ENCODE results near the gene C2CD4D.
"Not testable (repeated sequence)": the region's sequence is repeated elsewhere in the genome, so short reads cannot be mapped to it uniquely, and the experiment has no call there.

The C2CD4D gene

DNA sequence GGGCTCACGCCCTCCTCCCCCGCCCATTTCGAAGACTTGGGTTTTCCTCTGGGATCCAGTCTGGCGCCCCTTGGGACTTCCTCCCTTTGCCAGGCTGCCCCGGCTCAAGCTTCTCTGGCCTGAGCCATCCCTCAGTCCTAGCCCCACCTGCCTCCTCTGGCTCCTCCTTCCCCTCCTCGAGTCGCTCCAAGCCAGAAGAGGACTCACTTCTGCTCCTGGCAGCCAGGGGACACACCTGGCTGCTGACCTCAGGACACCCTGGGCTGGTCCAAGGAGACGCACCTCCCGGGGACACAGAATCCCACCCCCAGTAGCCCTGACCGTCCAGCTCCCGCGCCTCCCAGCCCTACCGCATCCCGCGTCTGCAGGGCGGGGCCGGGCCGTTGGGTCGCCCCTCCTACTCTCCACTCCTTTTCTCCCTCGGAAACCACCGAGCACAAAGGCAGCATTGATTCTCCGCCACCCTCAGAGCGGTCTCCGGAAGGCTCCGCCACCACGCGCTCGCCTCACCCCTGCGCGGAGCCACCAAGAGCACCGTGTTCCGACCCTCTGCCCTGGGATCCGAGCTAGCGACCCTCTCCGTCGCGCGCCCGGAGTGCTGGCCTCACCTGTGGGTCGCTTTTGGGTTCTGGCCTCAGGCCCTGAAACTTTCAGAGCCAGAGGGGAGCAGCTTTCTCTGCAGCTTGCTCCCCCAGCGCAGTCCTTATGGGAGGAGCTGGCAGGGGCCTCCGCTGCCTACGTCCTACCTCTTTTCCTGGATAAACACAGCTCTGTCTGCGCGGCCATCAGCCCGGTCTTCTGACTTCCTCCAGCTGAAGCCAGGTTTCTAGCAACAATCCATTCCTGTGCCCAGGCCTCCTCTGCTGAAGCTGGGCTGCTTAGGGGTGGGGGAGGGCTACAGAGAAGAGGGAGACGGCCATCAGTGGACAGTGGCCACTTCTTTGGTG lies at the start of gene C2CD4D:
Gene C2CD4D, minus strand, starts transcription at position 364 of the 947 bp plus-strand sequence. CDS start 831 bp downstream, outside the sequence.
- no peak for DNase-seq

DNA sequence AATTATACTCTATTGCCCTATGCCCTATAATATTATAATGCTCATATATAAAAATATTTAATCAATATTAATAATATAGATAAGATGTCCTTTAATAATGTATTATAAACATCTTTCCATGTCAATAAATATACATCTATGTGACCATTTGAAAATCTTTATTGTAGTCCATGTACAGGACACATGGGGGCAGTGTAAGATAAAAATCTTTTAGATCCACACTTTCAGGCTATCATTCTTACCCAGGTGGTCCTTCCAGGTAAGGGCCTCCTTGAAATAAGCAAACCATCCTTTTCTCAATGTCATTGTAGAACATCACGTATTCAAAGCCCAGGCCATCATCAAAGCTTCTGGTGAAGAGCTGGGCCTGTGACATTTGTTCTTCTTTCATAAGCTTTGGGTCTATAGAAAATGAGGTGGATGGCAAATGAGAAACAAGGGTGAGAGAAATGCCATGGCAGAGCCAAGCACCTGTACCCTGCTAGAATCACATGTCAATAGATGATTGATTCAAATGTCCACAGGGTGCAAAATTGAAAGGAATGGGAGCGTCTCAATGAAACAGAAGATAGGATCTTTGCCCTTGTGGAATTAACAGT lies 49.5 kb upstream of the C2CD4D start:
- DNase-seq: peak; percentile 32

DNA sequence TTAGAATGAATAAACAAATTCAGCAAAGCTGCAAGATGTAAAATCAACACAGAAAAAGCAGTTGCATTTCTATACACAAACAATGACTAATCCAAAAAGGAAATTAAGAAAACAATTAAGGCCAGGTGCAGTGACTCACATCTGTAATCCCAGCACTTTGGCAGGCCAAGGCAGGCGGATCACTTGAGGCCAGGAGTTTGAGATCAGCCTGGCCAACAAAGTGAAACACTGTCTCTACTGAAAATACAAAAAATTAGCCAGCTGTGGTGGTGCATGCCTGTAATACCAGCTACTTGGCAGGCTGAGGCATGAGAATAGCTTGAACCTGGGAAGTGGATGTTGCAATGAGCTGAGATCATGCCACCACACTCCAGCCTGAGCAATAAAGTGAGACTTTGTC lies 47.4 kb upstream of the C2CD4D start:
- peak; percentile 59 for DNase-seq

DNA sequence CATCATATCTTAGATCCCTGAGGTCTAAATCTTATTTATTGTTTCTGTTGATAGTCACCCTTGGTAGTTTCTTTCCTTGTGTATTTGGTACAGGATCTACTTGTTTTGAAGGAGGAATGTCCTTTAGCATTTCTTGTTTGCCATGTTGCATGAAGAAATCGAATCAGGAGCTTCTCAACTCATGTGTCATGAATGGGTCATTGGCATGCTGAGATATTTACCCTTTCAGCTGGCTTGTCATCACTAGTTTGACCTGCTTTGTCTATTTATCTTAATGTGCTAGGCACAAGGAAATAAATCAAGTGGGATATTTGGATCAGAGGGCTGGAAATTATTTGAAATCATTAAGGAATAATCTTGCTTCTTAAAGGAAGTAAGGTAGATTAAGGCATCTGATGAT lies 45.9 kb upstream of the C2CD4D start:
- no peak for DNase-seq

GRCh38 chr1:151884879-151885278 lies 45.3 kb upstream of the C2CD4D start:
- DNase-seq: not testable (repeated sequence)

- DNase-seq: not testable (repeated sequence)
Measured at GRCh38 chr1:151884445-151884844, 44.8 kb upstream of the C2CD4D start.

GRCh38 chr1:151883898-151884297 lies 44.3 kb upstream of the C2CD4D start:
- DNase-seq: not testable (repeated sequence)

DNA sequence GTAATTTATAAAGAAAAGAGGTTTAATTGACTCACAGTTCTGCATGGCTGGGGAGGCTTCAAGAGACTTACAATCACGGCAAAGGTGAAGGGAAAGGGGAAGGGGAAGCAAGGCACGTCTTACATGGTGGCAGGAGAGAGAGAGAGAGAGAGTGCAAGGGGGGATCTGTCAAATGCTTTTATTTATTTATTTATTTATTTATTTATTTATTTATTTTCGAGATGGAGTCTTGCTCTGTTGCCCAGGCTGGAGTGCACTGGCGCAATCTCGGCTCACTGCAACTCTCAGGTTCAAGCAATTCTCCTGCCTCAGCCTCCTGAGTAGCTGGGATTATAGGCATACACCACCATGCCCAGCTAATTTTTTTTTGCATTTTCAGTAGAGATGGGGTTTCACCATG lies 43.3 kb upstream of the C2CD4D start:
- not testable (repeated sequence) for DNase-seq

- DNase-seq: no peak
Measured at GRCh38 chr1:151882466-151882865, 42.8 kb upstream of the C2CD4D start.

DNA sequence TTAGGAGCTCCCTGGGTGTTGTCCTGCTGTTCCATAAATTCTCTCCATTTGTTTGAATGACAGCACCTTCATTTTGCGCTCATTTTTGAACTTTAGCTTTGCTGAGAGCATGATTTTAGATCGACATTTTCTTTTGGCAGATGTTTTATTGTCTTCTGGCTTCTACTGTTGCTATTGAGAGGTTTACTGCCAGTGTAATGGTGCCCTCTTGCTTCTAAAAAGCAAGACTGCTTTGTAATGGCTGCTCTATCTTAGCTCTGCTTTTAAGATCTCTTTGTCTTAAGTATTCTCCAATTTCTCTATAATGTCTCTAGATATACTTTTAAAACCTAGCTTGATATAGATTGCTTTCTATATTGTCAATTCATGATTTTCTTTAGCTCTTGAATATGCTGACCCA lies 41.9 kb upstream of the C2CD4D start:
- peak; percentile 26 for DNase-seq

DNA sequence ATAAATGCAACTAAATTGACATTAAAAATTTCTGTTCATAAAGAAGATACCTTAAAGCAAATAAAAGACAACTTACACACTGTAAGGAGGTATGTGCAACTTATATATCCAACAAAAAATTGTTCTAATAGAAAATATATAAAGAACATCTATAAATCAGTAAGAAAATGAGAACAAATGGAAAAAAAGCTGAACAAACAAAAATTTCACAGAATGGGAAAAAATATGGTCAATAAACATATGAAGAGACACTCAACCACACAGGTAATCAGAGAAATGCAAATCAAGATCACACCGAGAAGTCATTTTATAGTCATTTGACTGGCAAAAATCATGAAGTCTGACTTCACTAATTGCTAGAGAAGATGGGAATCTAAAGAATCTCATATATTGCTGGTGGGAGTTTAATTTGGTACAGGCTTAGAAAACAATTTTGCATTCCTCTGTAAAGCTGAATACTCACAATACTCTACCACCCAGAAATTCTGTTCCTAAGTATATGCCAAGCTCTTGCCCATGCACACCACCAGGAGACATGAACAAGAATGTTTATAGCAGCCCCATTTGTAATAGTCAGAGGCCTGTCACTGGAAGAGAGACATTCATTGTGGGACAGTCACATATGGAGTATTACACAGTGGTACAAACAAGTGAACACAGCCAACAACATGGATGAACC lies 35.9 kb upstream of the C2CD4D start:
- no peak for DNase-seq

DNA sequence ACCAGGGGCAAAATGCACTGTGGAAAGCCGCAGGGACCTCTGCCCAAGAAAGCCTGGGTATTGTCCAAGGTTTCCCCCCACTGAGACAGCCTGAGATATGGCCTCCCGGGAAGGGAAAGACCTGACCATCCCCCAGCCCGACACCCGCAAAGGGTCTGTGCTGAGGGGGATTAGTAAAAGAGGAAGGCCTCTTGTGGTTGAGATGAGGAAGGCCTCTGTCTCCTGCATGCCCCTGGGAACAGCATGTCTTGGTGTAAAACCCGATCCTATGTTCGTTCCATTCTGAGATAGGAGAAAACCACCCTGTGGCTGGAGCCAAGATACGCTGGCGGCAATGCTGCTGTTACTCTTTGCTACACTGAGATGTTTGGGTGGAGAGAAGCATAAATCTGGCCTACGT lies 33.2 kb upstream of the C2CD4D start:
- DNase-seq: not testable (repeated sequence)

- no peak for DNase-seq
Measured at GRCh38 chr1:151871284-151872030, 31.8 kb upstream of the C2CD4D start.

DNA sequence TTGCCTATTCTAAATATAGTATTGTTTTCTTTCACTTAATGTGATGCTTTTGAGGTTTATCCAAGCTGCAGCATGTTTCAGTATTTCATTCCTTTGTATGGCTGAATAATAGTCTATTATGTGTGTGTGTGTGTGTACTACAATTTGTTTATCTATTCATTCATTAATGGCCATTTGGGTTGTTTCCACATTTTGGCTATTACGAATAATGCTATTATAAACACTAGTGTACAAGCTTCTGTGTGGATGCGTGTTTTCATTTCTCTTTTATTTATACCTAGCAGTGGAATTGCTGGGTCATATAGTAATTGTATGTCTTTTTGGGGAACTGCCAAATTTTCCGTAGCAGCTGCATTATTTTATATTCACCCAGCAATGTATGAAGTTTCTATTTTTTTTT lies 28.9 kb upstream of the C2CD4D start:
- DNase-seq: peak; percentile 33

GRCh38 chr1:151867765-151868411 lies 28.3 kb upstream of the C2CD4D start:
- DNase-seq: peak; percentile 91

- DNase-seq: no peak
Measured at GRCh38 chr1:151867321-151867720, 27.7 kb upstream of the C2CD4D start.

GRCh38 chr1:151864411-151864810 lies 24.8 kb upstream of the C2CD4D start:
- DNase-seq: no peak

GRCh38 chr1:151862604-151863003 lies 23.0 kb upstream of the C2CD4D start:
- no peak for DNase-seq

DNA sequence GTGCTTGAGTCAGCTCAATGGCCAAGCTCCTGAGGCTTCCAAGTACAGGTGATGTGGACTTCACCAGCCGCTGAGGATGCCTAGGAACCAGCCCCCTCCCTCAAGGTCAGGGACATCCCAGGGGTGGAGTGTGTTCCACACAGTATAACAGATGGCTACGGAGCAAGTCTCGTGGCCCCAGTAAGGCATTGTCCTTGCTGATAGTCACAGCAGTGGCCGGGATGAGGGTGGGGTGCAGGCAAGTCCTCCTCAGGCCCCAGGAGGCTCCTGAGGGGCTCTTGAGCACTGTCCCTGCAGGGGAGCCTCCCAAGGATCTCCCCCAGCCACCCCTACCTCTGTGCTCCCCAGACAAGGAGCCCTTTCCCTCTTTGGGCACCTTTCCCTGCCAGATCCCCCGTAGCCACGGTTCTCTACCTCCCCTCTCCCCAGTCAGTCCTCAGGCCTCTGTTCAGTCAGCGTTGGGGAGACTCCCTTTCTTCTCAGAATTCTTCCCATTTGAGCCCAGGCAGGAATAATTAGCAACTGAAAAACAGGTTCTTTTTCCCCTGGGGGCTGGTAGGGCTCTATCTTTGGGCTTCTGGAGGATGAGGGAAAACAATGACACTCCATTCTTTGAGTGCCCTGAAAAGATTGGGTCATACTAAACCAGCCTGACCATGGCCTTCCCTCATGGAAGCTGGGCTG lies 21.0 kb upstream of the C2CD4D start:
- no peak for DNase-seq

GRCh38 chr1:151859891-151860293 lies 20.3 kb upstream of the C2CD4D start:
- no peak for DNase-seq

- no peak for DNase-seq
Measured at GRCh38 chr1:151858886-151859665, 19.5 kb upstream of the C2CD4D start.

All from HCEC 1CT (cell line).